Stimulated activated CD4-positive, alpha-beta T cell treated with anti-CD3 and anti-CD28 coated beads, TNF-alpha, amount 100 ng/mL, for 48 hours (primary cell): ENCODE data around the gene METAP1D.

Source experiments
- DNase-seq, 3 donors: peaks; one replicate each; pipeline ENCODE4 v3.0.0-alpha.2; 2020; ENCODE audit warnings: low read depth in 3 of 3

Gene METAP1D

DNA sequence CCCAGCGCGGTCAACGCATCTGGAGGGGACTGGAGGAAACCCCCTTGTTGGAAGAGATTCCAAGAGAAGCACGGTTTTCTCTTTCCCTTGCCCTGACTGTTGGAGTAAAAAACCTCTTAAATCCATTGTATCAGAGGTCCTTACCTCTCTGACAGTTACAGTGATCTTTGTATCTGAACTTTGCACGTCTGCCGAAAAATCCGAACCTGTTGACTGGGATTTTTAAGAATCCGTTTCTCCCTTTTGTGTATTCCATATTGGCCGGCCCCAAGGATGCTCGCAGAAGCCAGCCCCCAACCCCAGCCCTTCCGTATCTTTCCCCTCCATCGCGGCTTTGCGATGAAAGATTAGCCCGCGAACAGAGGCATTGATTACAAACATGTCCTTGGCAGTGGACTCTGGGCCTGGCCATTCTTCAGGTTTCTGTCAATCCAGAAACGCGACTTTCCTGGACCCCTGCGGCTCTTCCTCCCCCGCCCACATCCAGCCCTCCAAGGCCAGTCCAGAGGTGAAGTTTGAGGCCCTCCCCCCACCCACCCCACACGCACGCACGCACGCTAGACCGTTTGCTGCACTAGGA, 81.0 kb downstream of the METAP1D start:
- DNase-seq: no peak

DNA sequence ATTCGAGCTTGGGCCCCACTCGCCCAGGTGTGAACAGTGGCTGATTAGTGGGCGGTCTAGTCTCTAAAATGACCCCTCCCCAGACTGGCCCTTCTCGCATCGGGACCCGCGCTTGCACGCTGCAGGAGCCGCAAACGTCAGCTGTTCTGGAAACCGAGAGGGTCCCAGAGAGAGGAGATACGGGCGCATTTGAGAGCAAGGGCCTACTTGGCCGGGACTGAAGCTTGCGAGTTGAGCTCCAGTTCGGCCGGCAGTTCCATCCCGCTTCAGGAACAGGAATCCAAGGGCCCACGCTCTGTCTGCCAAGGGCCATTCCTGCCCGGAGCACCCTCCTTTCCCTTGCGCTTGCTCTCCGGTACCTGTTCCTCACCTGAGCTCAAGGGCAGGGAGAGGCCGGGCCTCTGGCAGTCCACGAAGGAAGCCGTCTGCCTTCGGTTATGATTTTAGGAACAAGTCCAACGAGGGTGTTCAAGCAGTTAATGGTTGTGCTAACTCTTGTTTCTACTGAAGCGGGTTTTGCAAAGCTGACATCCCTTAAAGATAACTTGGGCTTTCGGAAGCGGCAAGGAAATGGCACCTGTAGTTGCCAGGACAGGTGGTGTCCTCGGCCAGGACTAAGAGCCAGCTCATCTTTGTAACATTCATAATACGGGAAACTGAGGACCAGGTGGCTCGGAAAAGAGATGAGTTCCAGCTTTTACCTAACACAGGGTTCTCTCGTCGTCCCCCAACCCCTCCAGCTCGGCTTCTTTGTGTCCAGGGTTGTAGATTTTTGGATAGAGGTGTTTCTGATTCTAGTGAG, 81.7 kb downstream of the METAP1D start:
- DNase-seq: no peak

GRCh38 chr2:172082105-172082943, 82.6 kb downstream of the METAP1D start:
- DNase-seq: no peak

- DNase-seq: no peak
These were observed 83.3 kb downstream of the METAP1D start for GRCh38 chr2:172082944-172083627.

DNA sequence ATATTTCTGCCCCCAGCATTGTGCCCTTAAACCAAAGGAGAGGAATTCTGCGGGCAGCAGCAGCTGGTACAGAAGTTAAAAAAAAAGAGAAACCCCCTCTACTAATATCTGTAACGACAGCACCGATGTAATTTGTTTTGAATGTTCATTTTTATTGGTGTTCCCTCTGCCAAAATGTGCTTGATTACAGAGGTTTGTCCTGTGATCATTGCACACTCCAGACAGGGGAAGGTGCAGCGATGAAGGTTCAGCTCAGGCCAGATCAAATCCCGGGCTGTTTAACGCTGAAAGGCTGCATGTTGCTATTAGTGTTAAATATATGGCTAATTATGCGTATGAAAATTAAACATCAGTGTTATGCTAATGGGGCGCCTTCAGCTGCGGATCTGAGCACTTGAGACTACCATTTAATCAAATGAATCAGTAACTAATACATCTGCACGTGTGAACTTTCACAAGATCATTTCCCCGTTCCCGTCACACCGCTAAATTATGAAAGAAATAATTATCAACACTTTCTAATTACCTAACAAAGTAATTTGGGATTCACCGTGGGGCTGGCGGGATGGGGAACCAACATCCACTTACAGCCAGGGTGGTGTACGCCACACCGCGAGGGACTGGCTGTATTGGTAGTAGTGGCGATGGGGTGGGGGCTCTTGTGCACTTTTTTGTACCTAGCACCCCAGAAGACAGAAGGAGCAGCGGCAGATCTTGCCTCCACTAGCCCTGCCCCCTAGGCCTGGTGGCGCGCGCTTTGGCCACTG, 84.1 kb downstream of the METAP1D start:
- DNase-seq: no peak

- no peak for DNase-seq
These were observed 84.6 kb downstream of the METAP1D start for GRCh38 chr2:172084395-172084644.

GRCh38 chr2:172084645-172085459, 85.1 kb downstream of the METAP1D start:
- peak in 1 of 3 donors; percentile 46 for DNase-seq

DNA sequence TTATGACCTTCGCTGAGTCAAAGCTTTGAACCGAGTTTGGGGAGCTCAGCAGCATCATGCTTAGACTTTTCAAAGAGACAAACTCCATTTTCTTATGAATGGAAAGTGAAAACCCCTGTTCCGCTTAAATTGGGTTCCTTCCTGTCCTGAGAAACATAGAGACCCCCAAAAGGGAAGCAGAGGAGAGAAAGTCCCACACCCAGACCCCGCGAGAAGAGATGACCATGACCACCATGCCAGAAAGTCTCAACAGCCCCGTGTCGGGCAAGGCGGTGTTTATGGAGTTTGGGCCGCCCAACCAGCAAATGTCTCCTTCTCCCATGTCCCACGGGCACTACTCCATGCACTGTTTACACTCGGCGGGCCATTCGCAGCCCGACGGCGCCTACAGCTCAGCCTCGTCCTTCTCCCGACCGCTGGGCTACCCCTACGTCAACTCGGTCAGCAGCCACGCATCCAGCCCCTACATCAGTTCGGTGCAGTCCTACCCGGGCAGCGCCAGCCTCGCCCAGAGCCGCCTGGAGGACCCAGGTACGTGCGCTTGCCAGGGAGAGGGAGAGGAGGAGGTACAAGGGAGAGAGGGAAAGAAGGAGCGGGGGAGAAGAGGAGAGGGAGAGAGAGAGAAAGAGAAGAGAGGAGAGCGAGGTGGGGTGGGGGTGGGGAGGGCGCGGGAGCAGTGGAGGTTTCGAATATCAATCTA, 85.9 kb downstream of the METAP1D start, which contains the start of gene DLX1:
TSS of gene DLX1 (plus strand) at position 48 of the 700 bp plus-strand sequence. CDS start at position 219, 171 bp downstream.
- DNase-seq: no peak

DNA sequence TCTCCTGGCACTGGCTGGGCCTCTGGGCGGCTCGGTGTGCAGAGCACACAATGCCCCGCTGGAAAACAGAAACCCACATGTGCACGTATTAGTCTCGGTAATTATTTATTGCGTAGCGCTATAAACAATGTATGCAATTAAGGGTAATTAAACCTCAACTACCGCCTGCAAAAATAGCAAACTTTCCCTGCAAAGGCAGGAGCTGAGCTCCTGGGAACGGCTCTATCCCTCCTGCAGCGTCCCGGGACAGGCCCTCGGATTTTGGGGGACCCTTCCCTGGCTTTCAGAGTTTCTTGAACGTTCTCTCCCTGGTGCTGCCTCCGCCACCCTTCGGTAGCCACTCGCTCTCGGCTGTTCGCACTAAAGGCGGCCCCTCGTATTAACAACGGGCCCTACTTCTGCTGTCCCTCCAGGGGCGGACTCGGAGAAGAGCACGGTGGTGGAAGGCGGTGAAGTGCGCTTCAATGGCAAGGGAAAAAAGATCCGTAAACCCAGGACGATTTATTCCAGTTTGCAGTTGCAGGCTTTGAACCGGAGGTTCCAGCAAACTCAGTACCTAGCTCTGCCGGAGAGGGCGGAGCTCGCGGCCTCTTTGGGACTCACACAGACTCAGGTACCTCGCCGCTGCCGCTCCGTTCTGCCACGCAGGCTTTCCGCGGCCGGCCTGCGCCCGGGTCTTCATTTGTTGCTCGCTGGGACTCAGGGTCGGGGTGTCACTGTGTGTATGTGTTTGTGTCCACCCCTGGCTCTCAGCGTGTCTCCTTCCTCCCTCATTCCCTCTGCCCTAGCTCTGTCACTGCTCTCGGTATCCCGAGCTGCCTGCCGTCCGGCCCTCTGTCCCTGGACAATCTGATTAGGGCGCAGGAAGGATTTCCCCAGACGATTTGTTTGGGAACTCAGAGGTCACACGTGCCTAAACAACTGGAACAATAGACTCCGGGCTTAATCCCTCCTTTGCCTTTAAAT, 86.8 kb downstream of the METAP1D start:
- DNase-seq: no peak

- DNase-seq: no peak
These were observed 87.5 kb downstream of the METAP1D start for GRCh38 chr2:172087207-172087779.

DNA sequence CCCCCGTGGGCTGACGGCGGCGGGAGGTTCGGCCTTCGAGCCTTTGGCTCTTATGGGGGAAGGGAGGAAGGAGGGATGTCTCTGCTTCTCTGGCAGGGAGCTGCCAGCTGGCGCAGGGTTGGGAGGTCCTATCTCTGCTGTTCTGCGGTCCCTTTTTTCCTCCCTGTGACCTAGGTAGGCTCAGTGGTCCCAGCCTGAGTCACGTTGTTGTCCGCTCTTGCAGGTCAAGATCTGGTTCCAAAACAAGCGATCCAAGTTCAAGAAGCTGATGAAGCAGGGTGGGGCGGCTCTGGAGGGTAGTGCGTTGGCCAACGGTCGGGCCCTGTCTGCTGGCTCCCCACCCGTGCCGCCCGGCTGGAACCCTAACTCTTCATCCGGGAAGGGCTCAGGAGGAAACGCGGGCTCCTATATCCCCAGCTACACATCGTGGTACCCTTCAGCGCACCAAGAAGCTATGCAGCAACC, 88.1 kb downstream of the METAP1D start:
- DNase-seq: no peak

- DNase-seq: no peak
These were observed 88.7 kb downstream of the METAP1D start for GRCh38 chr2:172088245-172089004.

DNA sequence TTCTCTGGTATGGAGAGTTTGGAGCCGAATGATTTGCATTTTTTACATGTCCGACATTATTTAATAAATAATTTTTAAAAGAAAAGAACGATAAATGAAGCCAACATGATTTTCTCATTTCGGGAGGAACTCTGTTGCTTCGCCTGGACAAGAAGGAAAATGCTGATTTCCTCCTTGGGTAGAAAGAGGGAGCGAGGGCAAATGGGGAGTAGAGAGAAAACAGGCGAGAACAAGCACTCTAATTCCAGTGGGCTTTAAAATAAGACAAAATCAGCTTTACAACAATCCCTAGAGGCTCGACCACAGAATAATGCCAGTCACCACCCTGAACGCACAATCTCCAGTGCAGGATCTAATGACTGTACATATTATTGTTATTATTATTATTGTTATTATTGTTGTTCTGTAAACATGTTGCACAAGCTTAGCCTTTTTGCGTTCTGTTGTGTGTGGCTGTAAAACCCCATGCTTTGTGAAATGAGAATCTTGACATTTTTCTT, 89.3 kb downstream of the METAP1D start:
- no peak for DNase-seq

GRCh38 chr2:172089633-172090032, 89.9 kb downstream of the METAP1D start:
- no peak for DNase-seq

DNA sequence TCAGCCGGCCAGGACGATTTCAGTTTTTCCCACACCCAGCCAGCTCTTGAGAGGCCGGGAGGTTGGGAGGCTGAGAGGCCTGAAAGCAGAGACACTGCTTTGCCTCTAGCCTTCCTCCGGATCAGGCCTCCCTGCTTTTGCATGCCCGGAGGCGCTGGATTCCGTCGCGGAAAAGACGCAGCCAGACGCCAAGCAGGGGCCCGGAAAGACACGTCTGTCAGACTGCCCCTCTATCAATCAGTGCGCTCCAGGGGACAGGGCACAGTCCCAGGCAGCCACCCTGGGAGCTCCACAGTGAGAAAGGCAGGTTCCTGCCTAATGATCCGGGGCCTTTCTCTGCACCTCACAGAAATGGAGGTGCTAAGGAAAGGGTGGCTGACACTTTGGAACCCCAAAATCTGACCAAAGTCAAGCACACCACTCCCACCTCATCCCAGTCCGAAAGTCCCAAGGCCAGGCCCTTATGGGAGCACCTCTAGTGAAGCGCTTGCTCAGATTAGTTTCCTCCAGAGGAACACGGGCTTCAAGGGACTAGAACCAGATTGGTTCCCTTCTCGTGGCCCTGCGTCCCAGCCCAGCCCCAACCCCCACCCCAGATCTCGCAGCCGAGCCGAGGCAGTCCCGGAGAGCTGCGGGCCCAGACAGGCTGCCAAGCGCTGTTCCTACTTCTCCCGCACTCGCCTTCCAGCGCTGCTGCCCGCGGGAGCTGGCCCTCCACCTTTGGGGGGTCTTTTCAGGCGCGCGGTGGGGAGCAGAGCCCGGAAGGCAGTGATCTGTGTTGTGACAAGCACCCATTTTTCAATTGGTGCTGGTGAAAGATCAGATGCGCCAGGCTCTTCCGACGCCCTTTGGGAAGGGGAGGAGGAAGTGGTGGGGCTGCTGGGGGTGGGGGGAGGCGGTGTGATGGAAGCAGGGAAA, 90.5 kb downstream of the METAP1D start:
- no peak for DNase-seq

GRCh38 chr2:172091000-172091641, 91.4 kb downstream of the METAP1D start:
- no peak for DNase-seq
